Erythroblast (primary cell): ENCODE data around the gene KIF25.

Source experiments
- GATA1 ChIP-seq: IDR thresholded peaks from 2 replicates; pipeline ENCODE4 v1.6.1; 2011; ENCODE audit warnings: low read depth, mild to moderate bottlenecking, control low read depth, low read length, moderate library complexity
- POLR2A ChIP-seq: IDR thresholded peaks from 2 replicates; pipeline ENCODE4 v1.6.1; 2011; ENCODE audit warnings: mild to moderate bottlenecking, low read length

DNA sequence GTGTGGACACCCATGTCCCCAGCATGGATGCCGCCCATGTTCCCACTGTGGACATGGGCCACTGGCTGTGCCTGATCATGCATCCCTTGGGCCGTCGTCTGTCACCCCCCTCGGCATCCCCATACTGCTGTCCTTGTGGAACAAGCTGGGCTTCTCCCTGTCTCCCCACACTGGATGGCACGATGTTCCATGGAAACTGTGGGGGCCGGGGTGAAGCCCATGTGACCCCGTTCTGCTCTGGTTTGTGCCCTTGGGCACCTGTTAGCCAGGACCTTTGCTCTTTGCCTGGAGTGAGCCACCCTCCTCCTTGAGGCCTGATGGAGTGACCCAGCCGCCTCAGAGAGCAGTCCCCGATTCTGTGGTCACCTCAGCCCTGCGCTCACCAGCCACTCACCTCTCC lies 89.1 kb downstream of the KIF25 start:
- TF ChIP-seq POLR2A, result no peak
- no peak for TF ChIP-seq GATA1
